CD4-positive, alpha-beta T cell (primary cell): ENCODE measurements around the gene PET100. TPM values are rescaled to one million over a fixed set of nuclear protein-coding genes. Genes with fewer than 3 reads are reported as not detected.
A peak's percentile ranks its signal among the peaks of the same experiment; 100 is the strongest.

Source experiments
- ATAC-seq: fragments of 200-7000 bp; cut with Tn5 transposase; one replicate; pipeline ENCODE4 v1.10.0; 2022; ENCODE audit warnings: mild to moderate bottlenecking; ENCODE audit not compliant: poor library complexity
- CTCF ChIA-PET: fragments of 350-600 bp; sonication (Branson Sonifier 250); formaldehyde crosslinking; loops from one replicate; lab custom pipeline; 2021; ENCODE audit warnings: antibody characterized with exemption, inconsistent platforms; lab: Charles Lee
- POLR2A ChIA-PET: fragments of 350-600 bp; sonication (Branson Sonifier 250); formaldehyde crosslinking; loops from one replicate; lab custom pipeline; 2021; ENCODE audit warnings: antibody characterized with exemption, inconsistent platforms; lab: Charles Lee
- DNase-seq, 14 experiments: peaks; one replicate each; pipeline ENCODE4 v3.0.0-alpha.2; 2013 to 2020; ENCODE audit warnings: mixed read lengths in 2 of 14
- H3K27ac ChIP-seq, 2 donors: one replicate each; pipeline versions ENCODE4 v1.5.1 to v1.7.0; 2013; ENCODE audit warnings: low read length in 2 of 2, low read depth in 1 of 2, mild to moderate bottlenecking in 1 of 2
- H3K27me3 ChIP-seq, 2 experiments: 1 replicate in 1 of 2; 2 replicates in 1 of 2; pipeline versions ENCODE4 v1.6.1 to v1.7.0; 2013; ENCODE audit warnings: low read length in 2 of 2, control low read depth in 1 of 2, mild to moderate bottlenecking in 1 of 2, moderate library complexity in 1 of 2; ENCODE audit not compliant: insufficient read depth in 2 of 2, control insufficient read depth in 1 of 2
- H3K36me3 ChIP-seq: one replicate; pipeline ENCODE4 v1.6.1; 2013; ENCODE audit warnings: low read length, control low read depth; ENCODE audit not compliant: insufficient read depth
- H3K4me1 ChIP-seq: one replicate; pipeline ENCODE4 v1.6.1; 2013; ENCODE audit warnings: low read length, control low read depth; ENCODE audit not compliant: insufficient read depth
- H3K4me3 ChIP-seq: one replicate; pipeline ENCODE4 v1.5.1; 2013; ENCODE audit warnings: mild to moderate bottlenecking, low read length, moderate library complexity
- H3K9me3 ChIP-seq, 2 experiments: 1 replicate in 1 of 2; 2 replicates in 1 of 2; pipeline versions ENCODE4 v1.6.1 to v1.7.0; 2013; ENCODE audit warnings: low read length in 2 of 2, mild to moderate bottlenecking in 2 of 2, control low read depth in 1 of 2, moderate library complexity in 1 of 2; ENCODE audit not compliant: control insufficient read depth in 1 of 2, insufficient read depth in 1 of 2
- H3K27ac Mint-ChIP-seq: one replicate; pipeline ENCODE4 v1.8.0; 2020; ENCODE audit warnings: mixed read lengths
- H3K27me3 Mint-ChIP-seq: one replicate; pipeline ENCODE4 v1.8.0; 2021; ENCODE audit warnings: mixed read lengths
- H3K36me3 Mint-ChIP-seq: one replicate; pipeline ENCODE4 v1.8.0; 2021; ENCODE audit warnings: low read depth, mixed read lengths
- H3K4me1 Mint-ChIP-seq: one replicate; pipeline ENCODE4 v1.8.0; 2021; ENCODE audit warnings: low read depth, mixed read lengths
- H3K4me3 Mint-ChIP-seq: one replicate; pipeline ENCODE4 v1.8.0; 2020; ENCODE audit warnings: mild to moderate bottlenecking, mixed read lengths
- H3K9me3 Mint-ChIP-seq: one replicate; pipeline ENCODE4 v1.8.0; 2020; ENCODE audit warnings: mixed read lengths
- intact Hi-C, 2 experiments: fragments of 100-400 bp; cut with DNase I in 1 of 2; cut with micrococcal nuclease in 1 of 2; formaldehyde crosslinking; loops; one replicate each; pipeline versions ENCODE4 v1.15.1 to v1.9.0; 2023 to 2025; cut with DNase I, micrococcal nuclease
- total RNA-seq, 174 experiments: library from RNA in 2 of 174; stranded (reverse) in 2 of 174; gene quantifications; one replicate each; pipeline ENCODE4 v1.2.3 and lab custom pipeline; 2021 to 2026
- TF ChIP-seq, protein P1 (sequence below): fragments of 200-600 bp; IDR thresholded peaks from one replicate; pipeline ENCODE4 v1.8.0; 2022; ENCODE audit warnings: antibody characterized with exemption, mild to moderate bottlenecking

Gene PET100
- total RNA-seq, 2 experiments from 2014 or later: 178 to 188 TPM

GRCh38 chr19:7590256-7590655 is 39.3 kb upstream of the PET100 start:
- H3K4me1 Mint-ChIP-seq: peaks cover 3% of the 10 kb centered on the region
- TF ChIP-seq, protein P1, sequence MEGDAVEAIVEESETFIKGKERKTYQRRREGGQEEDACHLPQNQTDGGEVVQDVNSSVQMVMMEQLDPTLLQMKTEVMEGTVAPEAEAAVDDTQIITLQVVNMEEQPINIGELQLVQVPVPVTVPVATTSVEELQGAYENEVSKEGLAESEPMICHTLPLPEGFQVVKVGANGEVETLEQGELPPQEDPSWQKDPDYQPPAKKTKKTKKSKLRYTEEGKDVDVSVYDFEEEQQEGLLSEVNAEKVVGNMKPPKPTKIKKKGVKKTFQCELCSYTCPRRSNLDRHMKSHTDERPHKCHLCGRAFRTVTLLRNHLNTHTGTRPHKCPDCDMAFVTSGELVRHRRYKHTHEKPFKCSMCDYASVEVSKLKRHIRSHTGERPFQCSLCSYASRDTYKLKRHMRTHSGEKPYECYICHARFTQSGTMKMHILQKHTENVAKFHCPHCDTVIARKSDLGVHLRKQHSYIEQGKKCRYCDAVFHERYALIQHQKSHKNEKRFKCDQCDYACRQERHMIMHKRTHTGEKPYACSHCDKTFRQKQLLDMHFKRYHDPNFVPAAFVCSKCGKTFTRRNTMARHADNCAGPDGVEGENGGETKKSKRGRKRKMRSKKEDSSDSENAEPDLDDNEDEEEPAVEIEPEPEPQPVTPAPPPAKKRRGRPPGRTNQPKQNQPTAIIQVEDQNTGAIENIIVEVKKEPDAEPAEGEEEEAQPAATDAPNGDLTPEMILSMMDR: no peak
- Histone ChIP-seq H3K27me3 (peaks cover 10 to 11% of the 10 kb centered on the region in 2 experiments), H3K4me3 (no peak overlapping the region), H3K9me3 (no peaks in the 10 kb centered on the region), H3K4me1 (peaks cover under 1% of the 10 kb centered on the region), H3K36me3 (no peaks in the 10 kb centered on the region), H3K27ac (no peak overlapping the region)
- ATAC-seq (no peak), DNase-seq (no peak)
- H3K27me3 Mint-ChIP-seq: peaks cover 25% of the 10 kb centered on the region
- H3K36me3 Mint-ChIP-seq: no peaks in the 10 kb centered on the region
- H3K9me3 Mint-ChIP-seq: no peaks in the 10 kb centered on the region
- ChIA-PET POLR2A (no interaction called here), CTCF (no interaction called here)
- no peak overlapping the region for H3K4me3 Mint-ChIP-seq
- no peak overlapping the region for H3K27ac Mint-ChIP-seq
- intact Hi-C loops: no loop called here

DNA sequence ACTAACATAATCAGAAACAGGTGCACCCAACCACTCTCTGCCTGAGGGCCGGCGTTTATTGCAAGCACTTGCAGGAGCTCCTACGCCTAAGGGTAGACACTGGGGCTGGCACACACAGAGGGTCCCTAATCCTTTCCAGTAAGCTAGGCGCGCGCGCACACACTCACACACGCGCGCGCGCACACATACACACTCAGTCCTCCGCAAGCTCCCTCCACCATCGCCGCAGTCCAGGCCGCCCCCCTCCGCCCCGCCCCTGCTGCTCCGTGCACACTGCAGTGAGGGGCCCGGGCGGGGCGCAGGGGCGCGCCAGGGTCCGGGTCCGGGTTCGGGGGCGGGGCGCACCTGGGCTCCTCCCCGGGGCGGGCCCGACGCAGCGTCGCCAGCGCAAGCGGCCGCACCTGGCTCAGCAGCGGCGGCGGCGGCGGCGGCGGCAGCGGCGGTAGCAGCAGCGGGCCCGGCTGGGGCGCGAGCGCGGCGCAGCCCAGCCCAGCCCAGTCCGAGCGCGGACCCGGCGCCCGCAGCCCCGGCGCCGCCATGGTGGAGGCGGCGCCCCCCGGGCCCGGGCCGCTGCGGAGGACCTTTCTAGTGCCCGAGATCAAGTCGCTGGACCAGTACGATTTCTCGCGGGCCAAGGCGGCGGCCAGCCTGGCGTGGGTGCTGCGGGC is 34.0 kb upstream of the PET100 start, which contains the start of gene CAMSAP3:
Gene CAMSAP3, plus strand, starts transcription at position 398 of the 668 bp plus-strand sequence. Its CDS starts 140 bp downstream, at position 538.
- peaks cover 0 to 8% of the 10 kb centered on the region in 2 experiments for H3K9me3 ChIP-seq
- H3K4me1 ChIP-seq: peaks cover 11% of the 10 kb centered on the region
- H3K36me3 Mint-ChIP-seq: no peaks in the 10 kb centered on the region
- intact Hi-C loops: no loop called here
- H3K4me1 Mint-ChIP-seq: peaks cover 5% of the 10 kb centered on the region
- ATAC-seq: peak; percentile 76
- H3K4me3 Mint-ChIP-seq: peak within 1 kb of the TSS; percentile 80
- H3K27me3 Mint-ChIP-seq: peaks cover 54% of the 10 kb centered on the region
- H3K4me3 ChIP-seq: peak within 1 kb of the TSS; percentile 26
- no peaks in the 10 kb centered on the region for H3K9me3 Mint-ChIP-seq
- POLR2A ChIA-PET: interaction anchor here (0.7 kb wide), 1 partner anchor 34 kb away, joined by 3 read pairs; the partner anchor contains the start of genes PET100 and XAB2
- no peak within 1 kb of the TSS for H3K27ac ChIP-seq
- DNase-seq: peak in 10 of 14 experiments; percentile 16 to 66 (median 29)
- H3K27ac Mint-ChIP-seq: no peak within 1 kb of the TSS
- peaks cover 31 to 37% of the 10 kb centered on the region in 2 experiments for H3K27me3 ChIP-seq
- TF ChIP-seq, protein P1: no peak
- CTCF ChIA-PET: interaction anchor here (1.5 kb wide), 1 partner anchor 27 kb away, joined by 5 read pairs; no protein-coding TSS in a partner anchor
- no peaks in the 10 kb centered on the region for H3K36me3 ChIP-seq

- no peak overlapping the region for H3K27ac ChIP-seq
- H3K4me3 ChIP-seq: peak overlapping the region; percentile 12
- ATAC-seq: no peak
- intact Hi-C loops: no loop called here
- ChIA-PET POLR2A (no interaction called here), CTCF (interaction anchor here (1.5 kb wide), 1 partner anchor 28 kb away, joined by 5 read pairs; no protein-coding TSS in a partner anchor)
- no peaks in the 10 kb centered on the region for H3K36me3 ChIP-seq
- no peak overlapping the region for H3K27ac Mint-ChIP-seq
- H3K9me3 ChIP-seq: peaks cover 0 to 8% of the 10 kb centered on the region in 2 experiments
- TF ChIP-seq, protein P1: no peak
- H3K27me3 Mint-ChIP-seq: peaks cover 54% of the 10 kb centered on the region
- peaks cover 5% of the 10 kb centered on the region for H3K4me1 Mint-ChIP-seq
- DNase-seq: peak in 1 of 14 experiments; percentile 29
- no peaks in the 10 kb centered on the region for H3K9me3 Mint-ChIP-seq
- H3K4me1 ChIP-seq: peaks cover 11% of the 10 kb centered on the region
- peaks cover 31 to 32% of the 10 kb centered on the region in 2 experiments for H3K27me3 ChIP-seq
- peak overlapping the region; percentile 54 for H3K4me3 Mint-ChIP-seq
- no peaks in the 10 kb centered on the region for H3K36me3 Mint-ChIP-seq
Observed at GRCh38 chr19:7596211-7596937, 33.2 kb upstream of the PET100 start.
